ENCODE data around the gene MUCL1.
"Not testable (repeated sequence)": the region's sequence is repeated elsewhere in the genome, so short reads cannot be mapped to it uniquely, and the experiment has no call there.

The MUCL1 gene, protein sequence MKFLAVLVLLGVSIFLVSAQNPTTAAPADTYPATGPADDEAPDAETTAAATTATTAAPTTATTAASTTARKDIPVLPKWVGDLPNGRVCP

DNA sequence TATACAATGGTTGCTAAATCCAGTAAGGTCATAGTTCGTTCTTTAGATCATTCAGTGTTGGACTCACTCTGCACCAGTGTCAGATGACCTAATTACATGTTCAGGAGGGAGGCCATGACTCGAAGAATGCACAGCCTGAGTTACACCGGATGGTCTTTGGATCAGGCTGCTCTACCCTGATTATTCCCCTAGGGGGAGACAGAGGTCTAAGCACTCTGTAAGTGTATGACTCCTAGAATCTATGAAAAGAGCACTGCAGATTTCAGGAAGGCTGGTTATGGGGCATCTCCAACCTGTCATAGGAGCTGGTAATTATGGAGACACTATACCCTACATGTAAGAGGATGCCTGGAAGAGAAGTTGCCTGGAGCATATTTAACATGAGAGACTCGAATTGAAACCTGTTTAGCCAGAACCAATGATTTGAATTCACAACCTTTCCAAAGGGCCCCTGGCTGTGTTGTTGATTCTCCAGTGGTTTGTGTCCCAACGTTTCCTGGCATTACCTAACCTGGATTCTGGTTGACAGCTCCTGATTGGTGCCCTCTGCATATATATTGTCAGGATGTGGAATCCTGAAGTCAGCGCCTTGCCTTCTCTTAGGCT lies at the start of gene MUCL1:
Gene MUCL1 (plus strand): TSS at position 584 of the 606 bp plus-strand sequence. CDS start 67 bp downstream, outside the sequence.
- DNase-seq (ENCODE audit: low read depth in 2 of 2, low spot score in 1 of 2) = peak; percentile 41 to 51

DNA sequence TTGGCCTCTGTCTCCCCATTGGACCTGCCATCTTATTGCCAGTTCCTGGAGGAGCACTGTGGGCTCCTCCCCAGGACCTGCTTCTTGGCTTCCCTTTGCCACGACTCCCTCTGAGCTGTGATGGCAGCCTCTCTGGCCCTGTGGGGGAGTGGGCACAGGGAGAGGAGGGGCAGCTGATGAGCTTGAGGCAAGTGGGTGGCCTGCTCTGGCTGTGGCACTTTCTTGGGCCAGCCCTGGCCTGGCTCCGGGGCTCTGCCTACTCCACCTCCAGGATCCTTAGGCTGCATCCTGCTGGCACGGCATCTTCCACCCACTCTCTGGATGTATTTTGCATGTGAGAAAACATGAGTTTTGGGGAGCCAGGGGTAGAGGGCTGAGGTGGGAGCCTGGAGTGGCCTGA lies 32.6 kb upstream of the MUCL1 start:
- DNase-seq (ENCODE audit: low read depth in 2 of 2, low spot score in 1 of 2) = no peak

DNA sequence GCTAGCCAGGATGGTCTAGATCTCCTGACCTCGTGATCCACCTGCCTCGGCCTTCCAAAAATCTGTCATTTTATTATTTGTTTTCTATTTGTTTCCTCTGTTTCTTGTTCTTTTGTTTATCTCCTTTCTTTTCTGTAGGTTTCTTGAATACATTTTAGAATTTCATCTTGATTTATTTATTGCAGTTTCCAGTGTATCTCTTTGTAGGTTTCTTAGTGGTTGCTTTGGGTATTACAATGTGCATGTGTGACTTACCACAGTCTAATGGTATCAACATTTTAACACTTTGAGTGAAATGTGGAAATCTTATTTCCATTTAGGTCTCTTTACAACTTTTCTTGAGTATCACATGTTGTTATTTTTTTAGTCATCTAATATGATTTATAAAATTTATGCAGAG lies 29.9 kb upstream of the MUCL1 start:
- DNase-seq (ENCODE audit: low read depth in 2 of 2, low spot score in 1 of 2) = no peak

DNA sequence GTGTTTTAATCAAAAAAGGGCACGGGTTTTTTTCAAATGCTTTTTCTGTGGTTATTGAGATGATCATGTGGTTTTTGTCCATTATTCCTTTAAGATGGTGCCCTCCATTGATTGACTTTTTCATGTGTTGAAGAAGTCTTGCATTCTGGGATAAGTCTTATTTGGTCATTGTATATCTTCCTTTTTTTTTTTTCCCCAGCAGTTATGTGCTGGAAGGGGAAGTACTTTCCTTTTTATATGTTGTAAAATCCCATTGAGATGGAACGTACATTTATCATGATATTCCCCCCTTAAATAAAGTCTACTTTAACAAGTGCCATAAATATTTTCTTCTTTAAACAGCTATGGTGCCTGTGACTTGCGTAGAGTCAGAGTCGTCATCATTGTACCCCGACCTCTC lies 24.8 kb upstream of the MUCL1 start:
- no peak for DNase-seq (ENCODE audit: low read depth in 2 of 2, low spot score in 1 of 2)

DNA sequence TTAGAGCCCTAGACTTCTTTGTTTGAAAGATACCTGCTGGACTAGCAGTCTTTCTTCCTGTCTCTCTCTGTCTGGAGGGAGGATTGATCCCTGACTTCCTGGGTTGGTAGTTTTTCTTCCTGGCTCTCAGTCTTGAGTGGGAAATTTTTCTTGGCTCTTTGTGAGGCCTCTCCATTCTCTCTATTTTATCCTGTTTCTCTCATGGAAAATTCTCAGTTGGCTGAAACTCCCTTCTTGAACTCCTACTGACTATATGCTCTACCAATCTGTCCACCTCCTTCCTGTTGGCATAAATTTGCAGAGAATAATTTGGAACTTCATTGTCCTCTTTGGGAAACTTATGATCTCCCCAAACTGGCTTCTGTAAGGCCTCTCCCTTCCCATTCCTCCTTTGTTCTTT lies 24.1 kb upstream of the MUCL1 start:
- DNase-seq (ENCODE audit: low read depth in 2 of 2, low spot score in 1 of 2) = no peak

DNA sequence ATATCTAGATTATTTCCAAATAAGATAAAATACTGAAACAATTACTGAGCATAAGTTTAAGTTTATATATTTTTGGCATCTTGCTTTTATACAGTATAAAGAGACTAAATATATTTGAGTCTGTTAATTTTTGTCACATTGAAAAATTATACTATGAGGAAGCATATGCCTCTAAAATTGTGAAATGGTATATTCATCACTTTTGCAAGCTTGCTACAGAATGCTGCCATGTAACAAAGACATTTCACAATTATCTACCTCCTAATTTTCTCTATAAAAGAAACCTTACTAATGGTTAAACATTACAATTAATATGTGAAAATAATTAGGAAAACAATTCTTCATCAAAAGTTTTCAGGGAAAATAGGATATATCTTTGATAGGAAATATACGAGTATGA lies 22.7 kb upstream of the MUCL1 start:
- DNase-seq (ENCODE audit: low read depth in 2 of 2, low spot score in 1 of 2) = no peak

DNA sequence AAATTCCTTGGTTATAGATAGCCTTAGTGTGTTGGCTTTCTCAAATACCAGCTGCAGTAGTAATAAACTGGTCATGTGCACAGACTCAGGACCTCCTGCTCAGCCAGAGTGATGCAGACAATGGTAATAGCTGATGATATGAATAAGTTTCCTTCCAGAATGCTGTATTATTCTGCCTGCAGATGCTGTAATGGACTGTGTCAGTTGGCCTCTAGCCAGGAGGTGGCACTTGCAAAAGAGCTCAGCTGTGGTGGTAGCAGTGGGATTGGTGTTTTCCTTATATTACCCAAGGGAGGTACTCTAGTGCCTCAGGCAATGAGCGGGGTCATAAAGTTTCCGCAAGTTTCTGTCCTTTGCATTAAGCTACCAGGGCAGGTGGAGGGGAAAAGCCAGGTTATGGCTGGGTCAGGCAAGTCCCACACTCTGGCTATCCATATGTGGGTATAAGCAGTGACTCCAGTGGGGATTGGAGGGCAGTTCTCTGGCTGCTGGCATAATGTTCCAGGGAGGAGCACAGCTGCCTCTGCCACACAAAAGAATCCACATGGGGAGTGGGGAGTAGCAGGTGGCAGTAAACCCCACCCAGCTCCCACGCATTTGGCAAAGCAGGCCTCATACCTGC lies 14.0 kb upstream of the MUCL1 start:
- no peak for DNase-seq (ENCODE audit: low read depth in 2 of 2, low spot score in 1 of 2)

DNA sequence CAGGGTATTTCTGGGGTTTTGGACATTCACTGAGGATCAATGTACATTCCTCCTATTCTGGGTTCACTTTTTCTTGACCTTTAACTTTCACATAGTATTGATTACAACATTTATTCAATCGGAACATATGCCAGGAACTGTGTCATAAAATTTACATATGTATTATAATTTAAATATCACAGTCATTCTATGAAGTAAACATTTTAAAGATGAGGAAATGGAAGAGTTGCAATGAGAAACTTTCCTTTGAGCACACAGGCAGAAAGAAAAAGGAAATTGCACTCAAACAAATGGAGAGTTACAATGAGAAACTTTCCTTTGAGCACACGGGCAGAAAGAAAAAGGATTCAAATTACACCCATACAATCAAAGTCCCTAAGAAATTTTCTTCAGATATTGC lies 3.1 kb downstream of the MUCL1 start:
- DNase-seq (ENCODE audit: low read depth in 2 of 2, low spot score in 1 of 2) = no peak

DNA sequence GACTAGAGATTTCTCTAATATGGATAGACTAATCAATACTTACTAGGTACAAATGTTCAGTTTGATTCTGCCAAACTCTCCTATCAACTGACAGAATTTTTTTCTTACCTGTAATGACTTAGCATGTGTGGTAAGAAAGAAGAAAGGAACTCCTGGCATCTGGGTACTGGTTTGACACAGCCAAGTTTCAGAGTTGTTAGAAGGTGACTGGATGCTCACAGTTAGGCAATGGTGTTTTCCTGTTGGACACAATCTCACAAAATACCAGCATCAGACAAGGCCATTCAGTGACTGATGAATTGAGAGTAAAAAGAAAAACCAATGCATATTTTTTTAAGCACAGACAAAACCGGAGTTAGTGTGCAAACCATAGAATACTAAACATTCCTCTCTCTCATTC lies 4.2 kb downstream of the MUCL1 start:
- DNase-seq (ENCODE audit: low read depth in 2 of 2, low spot score in 1 of 2) = no peak

DNA sequence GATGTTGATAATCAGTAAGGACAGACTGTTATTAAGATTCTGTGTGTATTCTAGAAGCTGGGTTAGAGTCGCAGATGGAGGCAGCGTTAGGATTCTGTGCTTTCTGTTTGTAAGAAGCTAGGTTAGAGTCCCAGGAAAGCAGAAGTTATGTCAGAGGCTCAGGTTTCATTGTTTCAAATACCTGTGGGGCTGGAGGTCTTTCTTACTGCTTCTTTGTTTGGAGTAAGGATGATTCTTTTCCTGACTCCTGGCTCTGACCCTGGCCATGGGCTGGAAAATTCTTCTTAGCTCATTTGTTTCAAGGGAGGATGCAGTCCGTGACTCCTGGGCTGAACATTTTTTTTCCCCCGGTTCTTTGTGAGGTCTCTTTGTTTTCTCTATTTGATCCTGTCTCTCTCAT lies 5.2 kb downstream of the MUCL1 start:
- DNase-seq (ENCODE audit: low read depth in 2 of 2, low spot score in 1 of 2) = no peak

DNA sequence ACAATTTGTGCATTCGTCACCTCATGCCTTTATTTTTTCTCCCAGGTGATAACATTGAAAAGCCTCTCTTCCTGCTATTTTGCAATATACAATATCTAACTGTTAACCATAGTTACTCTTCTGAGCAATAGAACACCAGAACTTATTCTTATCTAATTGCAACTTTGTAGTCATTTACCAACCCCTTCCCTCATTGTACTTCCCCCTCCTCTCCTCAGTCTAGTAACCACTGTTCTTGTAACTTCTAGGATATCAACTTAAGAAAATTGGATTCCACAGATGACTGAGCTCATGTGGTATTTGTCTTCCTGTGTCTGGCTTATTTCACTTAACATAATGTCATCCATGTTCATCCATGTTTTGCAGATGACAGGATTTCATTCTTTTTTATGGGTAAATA lies 7.6 kb downstream of the MUCL1 start:
- no peak for DNase-seq (ENCODE audit: low read depth in 2 of 2, low spot score in 1 of 2)

DNA sequence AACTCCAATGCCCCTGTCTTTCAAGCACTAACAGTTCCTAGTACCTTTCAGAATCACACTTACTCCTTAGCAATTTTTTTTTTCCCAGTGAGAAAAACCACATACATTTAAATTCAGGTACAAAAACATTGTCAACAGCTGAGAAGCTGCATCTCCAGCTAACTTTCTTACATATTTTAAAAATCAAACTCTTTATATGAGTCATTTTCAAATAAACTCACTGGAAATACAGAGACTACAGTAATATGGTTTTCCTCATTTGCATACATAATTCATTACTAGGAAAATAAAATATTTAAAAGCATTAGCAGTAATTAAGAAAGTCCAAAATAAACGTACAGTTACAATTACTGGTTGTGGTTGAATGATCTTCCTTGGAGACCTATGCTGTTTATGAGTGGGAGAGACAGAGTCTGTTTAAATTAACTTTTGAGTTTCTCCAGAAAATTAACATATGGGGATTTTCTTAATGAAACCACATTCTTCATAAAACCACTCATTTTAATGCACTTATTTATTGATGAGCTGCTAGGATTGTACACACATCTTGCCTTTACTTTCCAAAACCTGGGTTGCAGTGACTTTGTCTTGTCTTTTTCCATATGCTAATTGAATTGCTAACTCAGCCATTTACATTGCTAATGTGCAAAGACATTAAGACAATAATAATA lies 9.8 kb downstream of the MUCL1 start:
- DNase-seq (ENCODE audit: low read depth in 2 of 2, low spot score in 1 of 2) = no peak

DNA sequence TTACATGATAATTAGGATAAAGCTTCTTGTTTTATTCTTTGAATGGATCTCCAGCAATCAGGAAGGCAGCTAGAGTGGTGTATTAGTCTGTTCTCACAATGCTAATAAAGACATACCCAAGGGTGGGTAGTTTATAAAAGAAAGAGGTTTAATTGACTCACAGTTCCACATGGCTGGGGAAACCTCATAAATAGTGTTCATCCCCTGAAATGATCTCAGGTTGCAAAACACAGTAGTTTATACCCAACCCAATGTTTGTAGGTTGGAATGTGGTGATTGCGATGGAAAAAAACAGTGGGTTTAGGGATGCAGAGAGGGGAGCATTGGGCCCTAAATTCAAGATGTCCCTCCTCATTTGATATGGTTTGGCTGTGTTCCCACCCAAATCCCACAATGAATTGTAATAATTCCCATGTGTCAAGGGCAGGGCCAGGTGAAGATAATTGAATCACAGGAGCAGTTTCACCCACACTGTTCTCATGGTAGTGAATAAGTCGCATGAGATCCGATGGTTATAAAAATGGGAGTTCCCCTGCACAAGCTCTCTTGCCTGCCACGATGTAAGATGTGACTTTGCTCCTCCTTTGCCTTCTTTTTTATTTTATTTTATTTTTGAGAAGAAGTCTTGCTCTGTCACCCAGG lies 11.5 kb downstream of the MUCL1 start:
- DNase-seq (ENCODE audit: low read depth in 2 of 2, low spot score in 1 of 2) = no peak

DNA sequence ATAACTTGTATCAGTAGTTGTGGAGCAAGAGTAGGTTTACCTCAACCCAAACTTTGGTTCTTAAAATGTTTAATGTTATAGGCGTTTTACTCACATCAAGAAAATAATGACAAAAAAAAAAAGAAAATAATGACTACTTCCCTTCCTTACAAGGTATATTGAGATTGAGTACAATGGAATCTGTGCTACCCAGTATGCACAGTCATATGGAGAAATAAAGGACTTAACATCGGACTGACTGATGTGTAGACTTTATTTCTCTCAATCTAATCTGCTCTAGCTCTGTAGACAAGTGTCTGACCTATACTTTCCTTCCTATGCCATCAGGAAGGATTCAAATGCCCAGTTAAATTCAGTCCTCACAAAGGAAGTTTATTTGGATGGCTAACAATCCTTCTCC lies 14.4 kb downstream of the MUCL1 start:
- DNase-seq (ENCODE audit: low read depth in 2 of 2, low spot score in 1 of 2) = no peak

DNA sequence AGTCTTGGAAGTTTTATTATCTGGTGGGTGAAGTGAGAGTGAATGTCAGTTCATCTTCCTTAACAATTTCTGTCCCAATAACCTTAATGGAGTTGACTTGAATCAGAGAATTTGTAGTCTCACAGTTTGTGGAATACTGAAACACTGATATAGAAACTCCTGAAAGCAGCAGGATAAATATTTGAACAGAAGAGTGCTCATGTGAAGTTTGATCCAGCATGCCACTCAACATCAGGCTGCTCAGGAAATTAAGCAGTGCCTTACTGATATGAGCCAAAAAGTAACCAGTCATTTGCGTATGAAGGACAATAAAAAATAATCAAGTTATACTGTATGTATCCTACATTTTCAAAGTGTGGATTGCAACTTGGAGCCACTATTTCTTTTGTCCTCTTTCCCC lies 15.7 kb downstream of the MUCL1 start:
- no peak for DNase-seq (ENCODE audit: low read depth in 2 of 2, low spot score in 1 of 2)

DNA sequence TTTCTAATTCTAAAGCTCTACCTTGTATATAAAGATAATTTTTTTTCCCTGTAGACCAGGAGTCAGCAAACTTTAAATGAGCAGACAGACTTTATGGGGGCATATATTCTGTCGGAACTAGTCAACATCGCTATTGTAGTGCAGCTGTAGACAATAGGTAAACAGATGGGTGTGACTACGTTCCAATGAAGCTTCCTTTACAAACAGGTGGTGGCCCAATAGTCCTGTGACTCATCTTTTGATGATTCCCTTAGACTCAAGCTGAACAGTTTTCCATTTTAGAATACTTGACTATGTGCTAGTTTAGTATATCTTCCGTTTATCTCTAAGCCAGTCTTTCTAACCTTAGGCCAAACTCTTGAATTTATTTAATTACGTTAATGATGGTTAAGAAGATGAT lies 16.3 kb downstream of the MUCL1 start:
- no peak for DNase-seq (ENCODE audit: low read depth in 2 of 2, low spot score in 1 of 2)

DNA sequence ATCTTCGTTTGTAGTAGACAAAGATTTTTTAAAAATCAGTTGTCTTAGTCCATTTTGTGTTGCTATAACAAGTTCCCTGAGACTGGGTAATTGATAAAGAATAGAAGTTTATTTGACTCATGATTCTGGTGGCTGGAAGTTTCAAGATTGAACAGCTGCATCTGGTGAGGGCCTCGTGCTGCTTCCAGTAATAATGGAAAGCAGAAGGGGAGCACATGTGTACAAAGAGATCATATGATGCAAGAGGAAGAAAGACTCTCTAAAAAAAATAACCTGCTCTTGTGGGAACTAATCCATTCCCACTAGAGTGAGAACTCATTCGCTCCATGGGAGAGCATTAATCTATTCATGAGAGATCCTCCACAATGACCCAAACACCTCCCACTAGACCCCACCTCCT lies 24.8 kb downstream of the MUCL1 start:
- no peak for DNase-seq (ENCODE audit: low read depth in 2 of 2, low spot score in 1 of 2)

DNA sequence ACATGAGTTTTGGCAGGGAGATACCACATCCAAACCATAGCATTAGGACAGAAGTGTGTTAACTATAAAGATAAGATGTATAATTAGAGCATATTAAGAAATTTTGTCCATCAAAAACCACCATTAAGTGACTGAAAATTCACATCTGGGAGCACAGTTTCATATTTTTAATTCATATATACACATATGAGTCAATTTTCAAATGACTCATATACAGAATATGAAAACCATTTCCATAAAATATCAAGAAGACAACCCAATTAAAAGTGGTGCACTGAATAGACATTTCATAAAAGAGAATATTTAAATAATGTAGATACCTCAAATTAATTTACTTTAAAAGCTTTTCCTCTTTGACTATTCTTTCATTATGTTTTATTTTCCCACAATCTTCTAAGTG lies 25.3 kb downstream of the MUCL1 start:
- DNase-seq (ENCODE audit: low read depth in 2 of 2, low spot score in 1 of 2) = no peak

DNA sequence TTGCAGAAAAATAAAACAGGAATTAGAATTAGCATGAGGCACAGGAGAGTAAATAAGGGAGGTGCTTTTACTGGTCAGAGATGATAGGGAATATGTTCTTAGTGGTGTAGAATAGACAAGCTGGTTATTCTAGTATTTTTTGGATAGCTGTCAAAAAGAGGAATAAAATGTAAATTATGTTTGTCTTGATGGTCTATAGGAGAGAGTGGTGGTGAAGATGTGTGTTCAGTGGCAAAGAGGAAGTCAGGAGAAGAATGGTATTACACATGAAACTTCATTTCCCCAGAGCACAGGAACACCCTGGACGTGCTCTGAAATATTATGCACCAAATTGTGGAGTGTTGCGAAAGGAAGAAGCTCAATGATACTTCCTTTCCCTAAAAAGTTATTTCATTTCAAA lies 27.8 kb downstream of the MUCL1 start:
- DNase-seq (ENCODE audit: low read depth in 2 of 2, low spot score in 1 of 2) = no peak

DNA sequence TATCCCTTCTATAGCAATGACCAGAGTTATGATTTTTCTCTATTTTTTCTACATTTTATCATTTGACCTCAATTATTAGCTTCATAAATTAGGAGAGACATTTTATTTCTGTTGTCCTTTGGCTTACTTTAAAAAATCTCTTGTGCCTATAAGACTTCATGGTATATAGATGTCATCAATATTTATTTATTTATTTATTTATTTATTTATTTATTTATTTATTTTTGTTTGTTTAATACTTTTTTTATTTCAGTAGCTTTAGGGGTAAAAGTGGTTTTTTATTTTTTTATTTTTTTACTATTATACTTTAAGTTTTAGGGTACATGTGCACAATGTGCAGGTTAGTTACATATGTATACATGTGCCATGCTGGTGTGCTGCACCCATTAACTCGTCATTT lies 28.3 kb downstream of the MUCL1 start:
- DNase-seq (ENCODE audit: low read depth in 2 of 2, low spot score in 1 of 2) = not testable (repeated sequence)

DNA sequence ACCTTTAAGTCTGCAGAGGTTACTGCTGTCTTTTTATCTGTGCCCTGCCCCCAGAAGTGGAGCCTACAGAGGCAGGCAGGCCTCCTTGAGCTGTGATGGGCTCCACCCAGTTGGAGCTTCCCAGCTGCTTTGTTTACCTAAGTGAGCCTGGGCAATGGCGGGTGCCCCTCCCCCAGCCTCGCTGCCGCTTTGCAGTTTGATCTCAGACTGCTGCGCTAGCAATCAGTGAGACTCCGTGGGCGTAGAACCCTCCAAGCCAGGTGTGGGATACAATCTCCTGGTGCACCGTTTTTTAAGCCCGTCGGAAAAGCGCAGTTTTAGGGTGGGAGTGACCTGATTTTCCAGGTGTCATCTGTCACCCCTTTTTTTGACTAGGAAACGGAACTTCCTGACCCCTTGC lies 34.1 kb downstream of the MUCL1 start:
- not testable (repeated sequence) for DNase-seq (ENCODE audit: low read depth in 2 of 2, low spot score in 1 of 2)

DNA sequence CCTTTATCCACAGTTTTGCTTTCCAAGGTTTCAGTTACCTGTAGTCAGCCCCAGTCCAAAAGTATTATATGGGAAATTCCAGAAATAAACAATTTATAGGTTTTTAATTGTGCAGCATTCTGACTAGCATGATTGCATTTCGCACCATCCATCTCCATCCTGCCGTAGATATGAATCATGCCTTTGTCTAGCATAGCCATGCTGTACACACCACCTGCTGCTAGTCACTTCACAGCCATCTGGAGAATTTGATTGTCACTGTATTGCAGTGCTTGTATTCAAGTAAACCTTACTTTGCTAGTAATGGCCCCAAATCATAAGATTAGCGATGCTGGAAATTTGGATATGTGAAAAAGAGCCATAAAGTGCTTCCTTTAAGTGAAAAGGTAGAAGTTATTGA lies 36.0 kb downstream of the MUCL1 start:
- no peak for DNase-seq (ENCODE audit: low read depth in 2 of 2, low spot score in 1 of 2)

Measured in stimulated activated CD8-positive, alpha-beta memory T cell treated with anti-CD3 and anti-CD28 coated beads, Interleukin-4, amount 100 ng/mL, for 1 hour (primary cell).